Fibroblast of lung (primary cell): Measurements from ENCODE around the gene MAPK6. TPM values are rescaled to one million over a fixed set of nuclear protein-coding genes. Genes with fewer than 3 reads are reported as not detected.

Source experiments
- DNase-seq, 2 donors: peaks; one replicate each; pipeline versions ENCODE4 v3.0.0 to v3.0.0-alpha.2; 2010; ENCODE audit warnings: low read depth in 2 of 2
- H2AFZ ChIP-seq: 2 replicates; pipeline ENCODE4 v1.5.1; 2012; ENCODE audit warnings: low read length, control low read depth, inconsistent platforms
- H3K27ac ChIP-seq: 2 replicates; pipeline ENCODE4 v1.5.1; 2011; ENCODE audit warnings: low read length, control low read depth; ENCODE audit not compliant: insufficient read depth
- H3K27me3 ChIP-seq: 2 replicates; pipeline ENCODE4 v1.5.1; 2011; ENCODE audit warnings: mild to moderate bottlenecking, low read length; ENCODE audit not compliant: control insufficient read depth, insufficient read depth
- H3K36me3 ChIP-seq: 2 replicates; pipeline ENCODE4 v1.5.1; 2011; ENCODE audit warnings: low read length; ENCODE audit not compliant: control insufficient read depth, insufficient read depth
- H3K4me1 ChIP-seq: 2 replicates; pipeline ENCODE4 v1.5.1; 2011; ENCODE audit warnings: low read length; ENCODE audit not compliant: control insufficient read depth, insufficient read depth; ENCODE audit errors: extremely low read depth
- H3K4me2 ChIP-seq: 2 replicates; pipeline ENCODE4 v1.5.1; 2011; ENCODE audit warnings: low read length, control low read depth; ENCODE audit not compliant: insufficient read depth; ENCODE audit errors: extremely low read depth
- H3K4me3 ChIP-seq, 4 experiments: fragments of 200-600 bp in 1 of 4; sonication (generic) in 1 of 4; replicated peaks in 1 of 4; 2 replicates each; pipeline ENCODE4 v1.5.1; 2011 to 2016; ENCODE audit warnings: low read length in 4 of 4, low read depth in 3 of 4, mild to moderate bottlenecking in 3 of 4, control low read depth in 2 of 4, inconsistent platforms in 1 of 4, mixed read lengths in 1 of 4; ENCODE audit not compliant: insufficient read depth in 1 of 4; ENCODE audit errors: control extremely low read depth in 1 of 4
- H3K79me2 ChIP-seq: 2 replicates; pipeline ENCODE4 v1.5.1; 2012; ENCODE audit warnings: mild to moderate bottlenecking, low read length, inconsistent platforms; ENCODE audit not compliant: control insufficient read depth, insufficient read depth
- H3K9ac ChIP-seq: 2 replicates; pipeline ENCODE4 v1.5.1; 2011; ENCODE audit warnings: mild to moderate bottlenecking, low read length, control low read depth; ENCODE audit not compliant: insufficient read depth
- H3K9me3 ChIP-seq: 2 replicates; pipeline ENCODE4 v1.5.1; 2012; ENCODE audit warnings: low read depth, low read length; ENCODE audit not compliant: control insufficient read depth, insufficient read depth
- H4K20me1 ChIP-seq: 2 replicates; pipeline ENCODE4 v1.5.1; 2011; ENCODE audit warnings: low read length; ENCODE audit not compliant: control insufficient read depth, insufficient read depth; ENCODE audit errors: extremely low read depth
- CTCF ChIP-seq, 2 donors: IDR thresholded peaks in 1 of 2; conservative IDR thresholded peaks in 1 of 2; 1 replicate in 1 of 2; 2 replicates in 1 of 2; pipeline ENCODE4 v1.5.1; 2011 to 2012; ENCODE audit warnings: low read length in 2 of 2, control low read depth in 1 of 2, inconsistent platforms in 1 of 2, low read depth in 1 of 2, mild to moderate bottlenecking in 1 of 2
- EZH2 ChIP-seq: IDR thresholded peaks from 2 replicates; pipeline ENCODE4 v1.5.1; 2012; ENCODE audit warnings: low read length, control low read depth, mild to moderate bottlenecking; ENCODE audit errors: missing control alignments
- polyA plus RNA-seq, 2 donors: library from polyadenylated mRNA; depleted of rRNA in 1 of 2; stranded (reverse) in 1 of 2; unstranded in 1 of 2; fragments of >200 nt; gene quantifications; 2 replicates each; pipeline ENCODE4 v1.2.1, GENCODE V29; 2011 to 2012; ENCODE audit warnings: missing spikeins in 1 of 2
- total RNA-seq: library from RNA; depleted of rRNA; stranded (reverse); fragments of >200 nt; gene quantifications from 2 replicates; pipeline ENCODE4 v1.2.1, GENCODE V29; 2014

MAPK6 gene
- total and polyA plus RNA-seq, 2 donors (not counting 1 experiment from before 2014, with no cell fraction given), result 45.5 to 62.1 TPM

GRCh38 chr15:52078876-52079700, 60.1 kb downstream of the MAPK6 start:
- H4K20me1 ChIP-seq, result no peaks in the 10 kb centered on the region
- H3K27me3 ChIP-seq, result no peaks in the 10 kb centered on the region
- no peak for TF ChIP-seq EZH2
- peak; percentile 64 to 88 for TF ChIP-seq CTCF (conservative IDR thresholded peaks at IDR 0.05 in 1 of 2, IDR thresholded peaks at IDR 0.05 in 1 of 2; ENCODE audit: low read depth in 1 of 2, low read length in 2 of 2)
- no peaks in the 10 kb centered on the region for H3K9me3 ChIP-seq
- no peak overlapping the region for H3K27ac ChIP-seq
- H3K4me2 ChIP-seq, result no peak overlapping the region
- H3K36me3 ChIP-seq, result no peaks in the 10 kb centered on the region
- peak; percentile 49 to 72 for DNase-seq
- no peak overlapping the region for H3K4me3 ChIP-seq
- peaks cover 11% of the 10 kb centered on the region for H3K4me1 ChIP-seq
- H2AFZ ChIP-seq, result no peak overlapping the region
- H3K9ac ChIP-seq, result no peak overlapping the region
- no peaks in the 10 kb centered on the region for H3K79me2 ChIP-seq

- DNase-seq, result peak in 1 of 2 donors; percentile 82
- TF ChIP-seq EZH2, result no peak
- TF ChIP-seq CTCF (conservative IDR thresholded peaks at IDR 0.05 in 1 of 2, IDR thresholded peaks at IDR 0.05 in 1 of 2; ENCODE audit: low read depth in 1 of 2, low read length in 2 of 2), result no peak
- no peak overlapping the region for H2AFZ ChIP-seq
- H3K36me3 ChIP-seq, result no peaks in the 10 kb centered on the region
- no peaks in the 10 kb centered on the region for H3K27me3 ChIP-seq
- peaks cover 11% of the 10 kb centered on the region for H3K4me1 ChIP-seq
- no peaks in the 10 kb centered on the region for H4K20me1 ChIP-seq
- H3K9ac ChIP-seq, result no peak overlapping the region
- no peak overlapping the region for H3K4me2 ChIP-seq
- no peaks in the 10 kb centered on the region for H3K9me3 ChIP-seq
- no peak overlapping the region for H3K27ac ChIP-seq
- no peaks in the 10 kb centered on the region for H3K79me2 ChIP-seq
- H3K4me3 ChIP-seq, result no peak overlapping the region
These were observed 61.0 kb downstream of the MAPK6 start for GRCh38 chr15:52080031-52080430.

- TF ChIP-seq EZH2, result no peak
- no peak for TF ChIP-seq CTCF (conservative IDR thresholded peaks at IDR 0.05 in 1 of 2, IDR thresholded peaks at IDR 0.05 in 1 of 2; ENCODE audit: low read depth in 1 of 2, low read length in 2 of 2)
- no peaks in the 10 kb centered on the region for H3K36me3 ChIP-seq
- no peak overlapping the region for H2AFZ ChIP-seq
- H3K4me2 ChIP-seq, result no peak overlapping the region
- no peaks in the 10 kb centered on the region for H3K27me3 ChIP-seq
- H3K9ac ChIP-seq, result no peak overlapping the region
- no peak overlapping the region for H3K4me3 ChIP-seq
- H4K20me1 ChIP-seq, result no peaks in the 10 kb centered on the region
- no peak for DNase-seq
- H3K4me1 ChIP-seq, result peaks cover 11% of the 10 kb centered on the region
- no peak overlapping the region for H3K27ac ChIP-seq
- H3K9me3 ChIP-seq, result no peaks in the 10 kb centered on the region
- H3K79me2 ChIP-seq, result no peaks in the 10 kb centered on the region
These were observed 61.8 kb downstream of the MAPK6 start for GRCh38 chr15:52080706-52081392.
